Measurements from ENCODE around the gene HS2ST1.
"Not testable (repeated sequence)": the region's sequence is repeated elsewhere in the genome, so short reads cannot be mapped to it uniquely, and the experiment has no call there.

Gene HS2ST1

DNA sequence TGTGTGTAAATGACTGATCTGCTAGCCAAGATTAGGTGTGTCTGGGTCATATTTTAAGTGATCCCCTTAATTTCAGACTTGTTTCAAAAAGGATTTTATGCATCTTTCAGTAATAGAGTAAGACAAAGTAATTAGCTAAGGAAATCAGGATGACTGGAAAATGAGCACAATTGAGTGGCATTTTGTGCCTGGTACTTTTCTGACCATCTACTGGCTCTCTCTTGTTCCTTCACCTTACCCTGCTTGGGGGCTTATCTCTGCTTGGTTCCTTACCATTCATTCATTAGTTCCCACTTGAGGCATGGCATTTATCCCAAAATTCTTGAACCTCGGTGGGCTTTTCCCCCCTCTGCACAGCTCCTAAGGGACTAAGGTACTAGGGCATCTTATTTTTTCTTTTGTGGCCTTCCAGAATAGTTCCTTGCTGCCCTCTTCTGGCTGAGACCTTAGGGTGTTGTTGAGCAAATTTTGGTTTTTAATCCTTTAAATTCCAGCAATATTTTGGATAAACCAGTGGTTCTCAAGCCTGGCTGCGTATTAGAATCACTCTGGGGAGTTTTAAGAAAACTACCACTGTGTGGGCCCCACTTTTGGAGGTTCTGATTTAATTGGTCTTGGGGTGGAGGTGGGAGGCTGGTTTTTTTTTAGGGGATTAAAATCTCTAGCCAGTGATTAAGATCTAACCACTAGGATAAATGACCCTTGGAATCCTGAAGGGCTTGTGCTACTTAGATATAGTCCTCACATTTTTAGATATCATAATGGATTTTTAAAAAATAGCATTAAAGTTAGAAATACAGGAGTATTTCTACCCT is 50.8 kb downstream of the HS2ST1 start:
- no peak for FAIRE-seq
- peak; percentile 8 for DNase-seq (ENCODE audit: insufficient read length, low spot score)

DNA sequence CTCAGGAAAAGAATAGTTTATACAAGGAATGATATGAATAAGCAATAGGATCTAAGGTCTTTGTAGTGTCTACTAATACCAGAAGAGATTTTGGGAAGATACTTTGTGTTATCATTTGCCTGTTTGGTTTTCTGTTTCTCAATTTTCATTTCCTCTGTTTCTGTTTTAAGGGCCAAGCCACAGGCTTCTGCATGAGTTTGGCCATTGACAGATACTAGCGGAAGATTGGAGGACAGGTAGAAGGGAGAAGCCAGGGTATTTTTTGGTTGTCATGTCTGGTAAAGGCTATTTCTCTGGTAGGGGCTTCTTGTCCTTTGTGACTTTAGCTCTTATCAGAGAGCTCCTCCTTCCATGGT is 51.4 kb downstream of the HS2ST1 start:
- no peak for FAIRE-seq
- no peak for DNase-seq (ENCODE audit: insufficient read length, low spot score)

DNA sequence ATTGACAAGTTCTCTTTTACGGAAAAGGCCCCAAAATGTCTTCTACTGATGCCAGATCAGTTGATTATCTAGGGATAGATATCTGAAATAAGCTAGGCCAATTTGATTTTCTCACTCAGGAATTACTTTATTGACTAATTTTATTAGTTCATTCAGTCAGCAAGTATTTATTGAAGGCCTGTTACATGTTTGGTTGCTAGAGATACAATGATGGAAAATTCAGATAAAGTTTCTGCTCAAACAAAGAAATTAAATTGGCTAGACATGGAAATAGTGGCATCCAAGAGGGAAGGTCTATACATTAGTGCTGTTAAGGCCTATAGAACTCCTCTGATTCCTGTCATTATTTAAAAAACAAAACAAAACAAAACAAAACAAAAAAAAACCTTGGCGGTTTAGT is 56.5 kb downstream of the HS2ST1 start:
- DNase-seq (ENCODE audit: insufficient read length, low spot score) (no peak), FAIRE-seq (no peak)

DNA sequence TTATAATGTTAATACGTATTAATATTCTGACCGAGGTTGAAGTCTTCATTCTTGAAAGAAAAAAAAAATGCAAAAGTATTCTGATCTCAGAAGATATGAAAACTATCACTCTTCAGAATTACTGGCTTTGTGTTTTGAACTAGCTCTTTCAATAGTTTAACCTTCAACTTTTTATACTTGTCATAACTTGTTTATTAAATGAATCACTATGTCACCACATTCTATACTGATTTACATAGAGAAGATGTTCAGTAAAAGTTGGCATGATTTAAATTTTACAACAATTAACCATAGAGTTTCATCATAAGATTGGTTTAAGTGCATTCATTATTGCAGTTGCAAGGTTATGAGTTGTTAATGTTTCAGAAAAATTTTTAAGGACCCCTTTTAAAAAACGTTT is 57.3 kb downstream of the HS2ST1 start:
- DNase-seq (ENCODE audit: insufficient read length, low spot score), result no peak
- no peak for FAIRE-seq

DNA sequence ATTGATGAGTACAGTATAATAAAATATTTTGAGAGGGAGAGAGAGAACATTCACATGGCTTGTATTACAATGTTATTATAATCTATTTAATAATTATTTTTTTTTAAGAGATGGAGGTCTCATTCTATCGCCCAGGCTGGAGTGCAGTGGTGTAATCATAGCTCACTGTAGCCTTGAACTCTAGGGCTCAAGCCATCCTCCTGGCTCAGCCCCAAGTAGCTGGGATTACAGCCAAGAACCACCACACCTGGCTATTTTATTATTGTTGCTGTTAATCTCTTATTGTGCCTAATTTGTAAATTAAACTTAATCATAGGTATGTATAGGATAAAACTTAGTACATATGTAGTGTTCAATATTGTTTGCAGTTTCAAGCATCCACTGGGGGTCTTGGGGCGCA is 57.8 kb downstream of the HS2ST1 start:
- DNase-seq (ENCODE audit: insufficient read length, low spot score), result no peak
- FAIRE-seq, result no peak

DNA sequence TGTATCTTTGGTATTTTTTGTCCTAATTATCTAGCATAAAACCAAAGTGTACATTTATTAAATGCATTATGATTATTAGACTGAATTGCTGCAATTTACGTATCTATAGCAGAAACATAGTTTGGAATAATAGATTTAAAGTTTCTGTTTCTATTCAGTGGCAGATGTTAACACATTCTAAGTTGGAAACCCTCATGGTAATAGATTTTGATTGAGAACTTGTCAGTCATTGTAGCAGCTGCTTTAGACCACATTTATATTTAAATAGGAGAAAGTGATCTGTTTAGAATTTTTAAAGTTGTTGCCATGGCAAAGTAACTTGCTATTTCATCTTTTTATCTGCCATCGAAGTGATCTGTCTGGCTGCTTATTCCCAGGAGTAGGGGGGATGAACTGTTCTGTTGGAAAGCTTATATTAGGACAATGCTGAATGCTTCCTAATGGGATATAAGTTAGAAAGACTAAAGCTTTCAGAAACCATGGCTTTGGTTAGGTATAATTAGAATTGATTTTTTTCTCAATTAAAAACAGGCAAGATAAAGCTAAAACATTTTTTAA is 61.6 kb downstream of the HS2ST1 start:
- DNase-seq (ENCODE audit: insufficient read length, low spot score) (no peak), FAIRE-seq (no peak)

DNA sequence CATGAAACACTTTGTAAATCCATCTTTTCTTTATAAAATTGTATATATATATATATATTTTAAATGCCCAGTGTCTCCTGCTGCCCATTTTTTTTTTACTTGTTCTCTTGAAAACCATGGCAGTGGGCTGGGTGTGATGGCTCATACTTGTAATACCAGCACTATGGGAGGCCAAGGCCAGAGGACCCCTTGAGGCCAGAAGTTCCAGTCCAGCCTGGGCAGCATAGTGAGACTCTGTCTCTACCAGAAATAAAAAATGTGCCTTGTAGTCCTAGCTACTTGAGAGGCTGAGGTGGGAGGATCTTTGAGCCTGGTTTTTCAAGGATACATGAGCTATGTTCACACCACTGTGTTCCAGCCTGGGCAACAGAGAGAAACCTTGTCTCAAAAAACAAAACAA is 62.2 kb downstream of the HS2ST1 start:
- FAIRE-seq (no peak), DNase-seq (ENCODE audit: insufficient read length, low spot score) (no peak)

DNA sequence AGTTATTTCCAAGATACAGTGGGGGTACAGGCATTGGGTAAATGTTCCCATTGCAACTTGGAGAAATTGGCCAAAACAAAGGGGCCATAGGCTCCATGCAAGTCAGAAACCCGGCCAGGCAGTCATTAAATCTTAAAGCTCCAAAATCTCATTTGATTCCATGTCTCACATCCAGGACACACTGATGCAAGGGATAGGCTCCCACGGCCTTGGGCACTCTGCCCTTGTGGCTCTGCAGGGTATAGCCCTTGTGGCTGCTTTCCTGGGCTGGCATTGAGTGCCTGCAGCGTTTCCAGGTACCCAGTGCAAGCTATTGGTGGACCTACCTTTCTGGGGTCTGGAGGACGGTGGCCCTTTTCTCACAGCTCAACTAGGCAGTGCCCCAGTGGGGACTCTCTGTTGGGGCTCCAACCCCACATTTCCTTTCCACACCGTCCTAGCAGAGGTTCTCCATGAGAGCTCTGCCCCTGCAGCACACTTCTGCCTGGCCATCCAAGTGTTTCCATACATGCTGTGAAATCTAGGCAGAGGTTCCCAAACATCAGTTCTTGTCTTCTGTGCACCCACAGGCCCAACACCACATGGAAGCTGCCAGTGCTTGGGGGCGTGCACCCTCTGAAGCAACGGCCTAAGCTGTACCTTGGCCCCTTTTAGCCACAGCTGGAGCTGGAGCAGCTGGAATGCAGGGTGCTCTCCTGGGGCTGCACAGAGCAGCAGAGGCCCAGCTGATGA is 67.2 kb downstream of the HS2ST1 start:
- DNase-seq (ENCODE audit: insufficient read length, low spot score), result no peak
- no peak for FAIRE-seq

DNA sequence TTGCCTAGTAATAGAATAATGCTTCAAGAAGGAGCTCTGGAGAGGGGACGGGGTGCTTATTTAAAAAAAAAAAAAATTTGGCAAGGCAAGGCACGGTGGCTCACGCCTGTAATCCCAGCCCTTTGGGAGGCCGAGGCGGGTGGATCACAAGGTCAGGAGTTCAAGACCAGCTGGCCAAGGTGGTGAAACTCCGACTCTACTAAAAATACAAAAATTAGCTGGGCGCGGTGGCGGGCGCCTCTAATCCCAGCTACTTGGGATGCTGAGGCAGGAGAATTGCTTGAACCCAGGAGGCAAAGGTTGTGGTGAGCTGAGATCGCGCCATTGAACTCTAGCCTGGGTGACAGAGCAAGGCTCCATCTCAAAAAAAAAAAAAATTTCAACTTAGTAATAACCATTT is 69.2 kb downstream of the HS2ST1 start:
- not testable (repeated sequence) for FAIRE-seq

DNA sequence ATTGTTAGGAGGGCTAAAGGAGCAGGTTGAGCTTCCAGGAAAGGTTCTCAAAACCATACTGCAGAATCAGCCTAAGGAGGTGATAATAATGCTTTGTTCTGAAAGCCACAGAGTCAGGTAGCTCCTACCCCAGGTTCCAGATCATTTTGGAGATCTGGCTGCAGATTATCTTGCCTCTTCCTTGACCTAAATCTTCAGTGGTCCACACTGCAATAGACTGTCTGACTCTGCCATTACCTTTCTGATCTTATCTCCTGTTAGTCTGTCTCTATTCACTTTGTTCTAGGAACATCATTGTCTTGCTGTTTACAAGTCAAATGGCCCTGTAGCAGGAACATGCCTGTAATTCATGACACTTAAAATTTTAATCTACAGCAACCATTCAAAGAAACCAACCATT is 73.0 kb downstream of the HS2ST1 start:
- DNase-seq (ENCODE audit: insufficient read length, low spot score), result no peak
- no peak for FAIRE-seq

More for the DNA sequence above, 69.2 kb downstream of the HS2ST1 start:
- DNase-seq (ENCODE audit: insufficient read length, low spot score), result not testable (repeated sequence)

DNA sequence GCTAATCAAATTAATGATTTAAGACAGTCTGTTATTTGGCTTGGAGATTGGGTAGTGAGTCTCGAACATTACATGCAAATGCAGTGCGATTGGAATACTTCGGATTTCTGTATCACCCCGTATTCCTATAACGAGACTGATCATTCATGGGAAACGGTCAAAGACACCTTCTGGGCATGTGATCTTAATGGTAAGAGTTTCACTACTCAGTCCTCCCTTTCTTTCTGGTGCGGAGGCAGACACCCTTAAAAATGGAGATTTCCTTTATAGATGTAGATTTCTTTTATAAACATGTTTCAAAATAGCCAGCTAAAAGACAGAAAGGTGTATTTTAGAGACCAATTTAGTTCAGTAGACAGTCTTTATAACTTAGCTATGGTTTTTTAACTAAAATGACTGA is 74.4 kb downstream of the HS2ST1 start:
- FAIRE-seq (no peak), DNase-seq (ENCODE audit: insufficient read length, low spot score) (no peak)

DNA sequence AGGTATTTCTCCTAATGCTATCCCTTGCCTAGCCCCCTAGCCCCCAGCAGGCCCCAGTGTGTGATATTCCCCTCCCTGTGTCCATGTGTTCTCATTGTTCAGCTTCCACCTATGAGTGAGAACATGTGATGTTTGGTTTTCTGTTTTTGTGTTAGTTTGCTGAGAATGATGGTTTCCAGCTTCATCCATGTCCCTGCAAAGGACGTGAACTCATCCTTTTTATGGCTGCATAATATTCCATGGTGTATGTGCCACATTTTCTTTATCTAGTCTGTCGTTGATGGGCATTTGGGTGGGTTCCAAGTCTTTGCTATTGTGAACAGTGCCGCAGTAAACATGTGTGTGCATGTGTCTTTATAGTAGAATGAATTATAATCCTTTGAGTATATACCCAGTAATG is 75.3 kb downstream of the HS2ST1 start:
- FAIRE-seq; DNase-seq (ENCODE audit: insufficient read length, low spot score): not testable (repeated sequence)

DNA sequence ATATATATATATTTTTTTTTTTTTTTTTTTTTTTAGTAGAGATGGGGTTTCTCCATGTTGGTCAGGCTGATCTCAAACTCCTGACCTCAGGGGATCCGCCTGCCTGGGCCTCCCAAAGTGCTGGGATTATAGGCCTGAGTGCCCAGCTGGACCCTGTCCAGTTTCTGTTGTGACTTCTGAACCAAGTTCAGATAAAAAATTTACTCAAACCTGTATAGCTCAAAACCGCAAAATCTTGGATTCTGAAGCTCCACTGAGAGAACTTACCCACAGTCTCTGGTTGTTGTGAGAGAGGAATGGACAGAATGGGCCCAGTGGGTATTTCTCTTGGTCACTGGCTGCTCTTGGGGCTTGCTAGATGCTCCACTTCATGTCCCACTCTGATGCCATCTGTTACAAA is 76.4 kb downstream of the HS2ST1 start:
- FAIRE-seq, result no peak
- DNase-seq (ENCODE audit: insufficient read length, low spot score), result no peak

DNA sequence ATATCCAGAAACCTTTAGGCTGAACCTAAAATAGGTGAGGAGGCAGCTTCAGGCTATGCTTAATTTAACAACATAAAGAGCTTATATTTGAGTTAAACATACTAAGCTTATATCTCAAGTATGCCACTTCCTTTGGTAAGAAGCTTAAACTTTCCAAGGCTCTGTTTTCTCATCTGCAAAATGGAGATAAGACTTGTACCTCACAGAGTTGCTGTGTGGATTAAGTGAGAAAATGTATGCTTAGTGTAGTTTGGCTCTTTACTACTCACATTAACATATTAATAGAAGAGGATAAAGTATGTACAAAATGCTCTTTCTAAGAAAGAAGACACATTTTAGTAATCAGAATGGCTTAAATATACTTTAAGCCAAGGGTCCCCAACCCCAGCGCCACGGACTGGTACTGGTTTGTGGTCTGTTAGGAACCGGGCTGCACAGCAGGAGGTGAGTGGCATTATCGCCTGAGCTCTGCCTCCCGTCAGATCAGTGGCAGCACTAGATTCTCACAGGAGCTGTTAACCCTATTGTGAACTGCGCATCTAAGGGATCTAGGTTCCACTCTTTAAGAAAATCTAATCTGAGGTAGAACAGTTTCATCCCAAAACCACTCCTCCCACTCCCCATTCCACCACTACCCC is 77.2 kb downstream of the HS2ST1 start:
- FAIRE-seq (no peak), DNase-seq (ENCODE audit: insufficient read length, low spot score) (no peak)

DNA sequence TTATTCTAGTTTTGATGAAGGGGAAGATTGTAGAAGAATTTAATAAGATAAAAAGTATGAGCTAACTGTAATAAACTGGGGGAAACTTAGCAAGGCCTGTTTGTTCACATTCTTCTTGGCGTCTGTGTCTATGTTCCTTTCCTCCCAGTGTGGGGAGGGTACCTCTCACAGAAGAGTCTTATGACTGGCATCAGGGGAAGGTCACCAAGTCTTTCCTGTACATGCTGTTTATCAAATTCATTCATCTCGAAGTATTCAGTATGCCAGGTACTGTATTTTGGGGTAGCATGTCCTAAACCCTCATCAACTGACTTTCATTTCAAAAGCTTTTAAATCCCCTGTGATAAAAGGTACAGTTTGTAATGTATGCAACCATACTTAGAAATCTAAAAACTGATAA is 78.4 kb downstream of the HS2ST1 start:
- FAIRE-seq (no peak), DNase-seq (ENCODE audit: insufficient read length, low spot score) (no peak)

DNA sequence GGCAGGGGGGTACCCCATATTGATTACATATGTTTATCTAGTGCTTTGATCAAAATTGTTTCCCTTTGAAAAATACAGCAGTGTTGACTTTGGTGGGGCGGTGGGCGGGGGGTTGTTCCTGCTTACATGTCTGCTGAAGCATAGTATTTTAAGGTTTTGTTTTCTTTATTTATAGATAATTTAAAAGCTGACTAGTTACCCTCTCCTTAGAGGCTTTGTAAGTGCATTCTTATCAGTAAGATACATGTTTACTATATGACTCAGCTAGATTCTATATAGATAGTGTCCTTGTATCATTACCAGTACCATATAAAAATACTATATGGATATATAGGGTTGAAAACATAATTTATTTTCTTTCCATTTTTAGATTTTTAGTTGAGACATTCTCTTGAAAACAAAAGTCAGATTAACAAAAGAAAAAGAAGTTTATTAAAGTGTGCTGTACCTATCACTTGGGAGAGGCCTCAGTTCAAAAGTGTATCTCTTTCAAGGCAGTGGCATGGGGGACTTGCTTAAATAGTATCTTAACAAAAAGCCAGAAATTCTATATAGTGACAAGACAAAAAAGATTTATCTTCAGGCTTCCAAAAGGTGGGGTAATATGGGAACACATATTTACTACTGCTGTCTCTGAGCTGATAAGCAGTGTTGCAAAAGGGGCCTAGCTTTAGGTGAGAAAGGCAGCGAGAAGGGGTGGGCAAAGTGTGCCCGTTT is 79.0 kb downstream of the HS2ST1 start:
- DNase-seq (ENCODE audit: insufficient read length, low spot score) (no peak), FAIRE-seq (no peak)

DNA sequence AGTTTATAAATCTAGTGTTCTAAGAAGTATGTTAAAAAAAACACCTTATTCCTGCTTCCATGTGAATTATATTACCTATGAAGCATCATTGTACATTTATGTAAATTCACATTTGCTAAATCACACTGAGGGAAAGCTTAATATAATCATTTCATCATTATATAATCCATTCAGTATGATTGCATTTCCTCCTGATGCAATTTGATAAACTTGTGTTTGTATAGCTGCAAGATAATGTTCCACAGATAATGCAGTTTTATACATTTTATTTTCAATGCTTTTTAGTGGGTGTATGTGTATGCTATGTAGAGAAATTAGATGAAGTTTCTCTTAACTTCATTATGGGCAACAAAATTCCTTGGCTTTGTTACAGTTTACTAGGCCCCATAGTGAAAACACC is 79.6 kb downstream of the HS2ST1 start:
- no peak for DNase-seq (ENCODE audit: insufficient read length, low spot score)
- FAIRE-seq, result no peak

DNA sequence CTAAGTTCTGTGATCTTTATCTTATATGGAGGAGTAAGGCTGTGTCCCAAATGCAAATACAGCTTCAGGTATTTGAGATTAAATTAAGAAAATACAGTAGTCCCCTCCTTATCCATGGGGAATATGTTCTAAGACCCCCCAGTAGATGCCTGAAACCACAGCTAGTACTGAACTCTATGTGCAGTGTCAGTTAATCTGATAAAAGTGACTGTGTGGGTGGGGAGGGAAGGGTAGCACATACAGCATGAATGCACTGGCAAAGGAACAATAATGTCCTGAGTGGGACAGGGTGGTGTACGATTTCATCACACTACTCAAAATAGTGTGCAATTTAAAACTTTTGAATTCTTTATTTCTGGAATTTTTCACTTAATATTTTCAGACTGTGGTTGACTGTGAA is 83.1 kb downstream of the HS2ST1 start:
- FAIRE-seq, result no peak
- DNase-seq (ENCODE audit: insufficient read length, low spot score), result no peak

DNA sequence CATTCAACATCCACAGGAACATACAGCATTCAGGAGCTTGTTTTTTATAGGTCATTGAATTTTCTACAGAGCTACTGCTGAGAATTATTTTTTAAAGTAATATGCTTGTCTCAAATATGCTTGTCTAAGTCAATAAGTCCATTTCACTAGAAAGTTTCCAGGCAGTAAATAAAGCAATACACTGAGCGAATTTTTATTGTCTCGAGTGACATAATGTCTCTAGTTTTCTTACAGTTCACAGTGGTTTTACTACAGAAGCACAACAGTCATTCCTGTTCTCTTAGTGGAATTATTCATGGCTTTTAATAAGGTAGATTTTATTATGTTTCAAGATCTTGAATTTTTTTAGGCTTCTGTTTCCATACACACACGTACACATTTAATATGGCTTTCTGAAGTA is 83.8 kb downstream of the HS2ST1 start:
- FAIRE-seq (no peak), DNase-seq (ENCODE audit: insufficient read length, low spot score) (no peak)

DNA sequence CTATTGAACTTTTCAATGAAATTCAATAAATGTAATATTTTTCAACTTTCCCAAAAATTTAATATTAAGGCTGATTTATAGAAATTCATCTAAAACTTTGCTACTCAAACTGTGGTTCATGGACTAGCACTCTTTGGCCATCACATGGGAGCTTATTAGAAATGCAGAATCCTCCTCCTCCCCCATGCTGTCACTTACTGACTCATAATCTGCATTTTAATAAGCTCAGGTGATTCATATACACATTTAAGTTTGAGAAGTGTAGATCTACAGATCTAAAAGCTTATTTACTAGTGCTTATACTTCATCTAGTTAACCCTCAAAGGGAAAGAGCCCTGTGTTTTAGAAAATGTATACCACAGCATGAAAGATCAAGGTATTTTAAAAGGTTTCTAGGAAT is 84.3 kb downstream of the HS2ST1 start:
- FAIRE-seq, result no peak
- DNase-seq (ENCODE audit: insufficient read length, low spot score), result no peak

DNA sequence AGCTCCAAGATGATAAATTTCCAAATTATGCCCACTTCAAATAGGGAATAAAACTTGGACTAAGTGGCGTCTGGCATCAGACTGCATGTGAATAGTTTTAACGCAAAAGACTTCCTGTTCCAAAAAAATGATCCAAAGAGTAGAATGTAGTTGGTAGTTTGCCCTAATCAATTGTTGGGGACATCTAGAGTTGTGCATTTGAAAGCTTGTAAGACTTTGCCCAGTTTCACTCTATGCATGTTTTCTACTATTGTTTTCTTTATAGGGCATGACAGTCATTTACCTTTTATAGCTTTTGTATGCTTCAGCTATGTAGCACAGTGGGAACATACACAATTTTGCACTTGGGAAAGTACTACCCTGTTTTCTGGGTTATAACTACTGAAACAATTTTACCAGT is 86.0 kb downstream of the HS2ST1 start:
- FAIRE-seq (no peak), DNase-seq (ENCODE audit: insufficient read length, low spot score) (no peak)

Measured in HTR-8/SVneo (cell line).